Measurements from ENCODE around the gene RGL1.

Gene RGL1

GRCh38 chr1:183957216-183957830 is 152.4 kb downstream of the RGL1 start:
- no peak for DNase-seq (ENCODE audit: low read depth)

- peak; percentile 1 for DNase-seq (ENCODE audit: low read depth)
Measured at GRCh38 chr1:183958958-183959357, 154.0 kb downstream of the RGL1 start.

GRCh38 chr1:183961132-183961531 is 156.2 kb downstream of the RGL1 start:
- DNase-seq (ENCODE audit: low read depth), result no peak

- DNase-seq (ENCODE audit: low read depth), result no peak
Measured at GRCh38 chr1:183962903-183963302, 158.0 kb downstream of the RGL1 start.

- no peak for DNase-seq (ENCODE audit: low read depth)
Measured at GRCh38 chr1:183965726-183966125, 160.8 kb downstream of the RGL1 start.

- no peak for DNase-seq (ENCODE audit: low read depth)
Measured at GRCh38 chr1:183966487-183966886, 161.6 kb downstream of the RGL1 start.

GRCh38 chr1:183967914-183968313 is 163.0 kb downstream of the RGL1 start:
- DNase-seq (ENCODE audit: low read depth), result no peak

GRCh38 chr1:183968386-183968785 is 163.5 kb downstream of the RGL1 start:
- DNase-seq (ENCODE audit: low read depth), result no peak

GRCh38 chr1:183970516-183971300 is 165.8 kb downstream of the RGL1 start:
- no peak for DNase-seq (ENCODE audit: low read depth)

GRCh38 chr1:183975651-183976050 is 170.7 kb downstream of the RGL1 start:
- DNase-seq (ENCODE audit: low read depth), result no peak

- no peak for DNase-seq (ENCODE audit: low read depth)
Measured at GRCh38 chr1:183977717-183978116, 172.8 kb downstream of the RGL1 start.

Measured in fibroblast of the conjunctiva (primary cell).